BLaER1 (cell line): Measurements from ENCODE around the gene FOXP1.

Experiments
- H3K27ac ChIP-seq: shearing (Covaris generic); formaldehyde crosslinking; 2 replicates; pipeline ENCODE4 v1.8.1; 2022
- H3K27me3 ChIP-seq: shearing (Covaris generic); formaldehyde crosslinking; 2 replicates; pipeline ENCODE4 v1.8.1; 2022
- H3K36me3 ChIP-seq: shearing (Covaris generic); formaldehyde crosslinking; 2 replicates; pipeline ENCODE4 v1.8.1; 2022
- H3K4me1 ChIP-seq: shearing (Covaris generic); formaldehyde crosslinking; 2 replicates; pipeline ENCODE4 v1.8.1; 2022
- H3K4me2 ChIP-seq: shearing (Covaris generic); formaldehyde crosslinking; 2 replicates; pipeline ENCODE4 v1.8.1; 2022
- H3K4me3 ChIP-seq: shearing (Covaris generic); formaldehyde crosslinking; 2 replicates; pipeline ENCODE4 v1.8.1; 2022
- H3K9ac ChIP-seq: shearing (Covaris generic); formaldehyde crosslinking; 2 replicates; pipeline ENCODE4 v1.8.1; 2022
- H3K9me3 ChIP-seq: shearing (Covaris generic); formaldehyde crosslinking; 2 replicates; pipeline ENCODE4 v1.8.1; 2022
- H4K20me1 ChIP-seq: shearing (Covaris generic); formaldehyde crosslinking; 2 replicates; pipeline ENCODE4 v1.8.1; 2022
- Cebpa-rat ChIP-seq: shearing (Covaris generic); IDR thresholded peaks from 2 replicates; pipeline ENCODE4 v1.8.1; 2022

FOXP1 gene

GRCh38 chr3:71164881-71165280, 418.6 kb downstream of the FOXP1 start:
- no peak overlapping the region for H3K27ac ChIP-seq
- H3K9me3 ChIP-seq = peaks cover 6% of the 10 kb centered on the region; the same call in 1 of the 2 replicates
- H3K4me1 ChIP-seq = no peaks in the 10 kb centered on the region
- H3K36me3 ChIP-seq = no peaks in the 10 kb centered on the region
- no peaks in the 10 kb centered on the region for H4K20me1 ChIP-seq
- H3K4me3 ChIP-seq = no peak overlapping the region
- H3K4me2 ChIP-seq = no peak overlapping the region
- TF ChIP-seq Cebpa-rat = no peak
- H3K27me3 ChIP-seq = no peaks in the 10 kb centered on the region
- H3K9ac ChIP-seq = no peak overlapping the region

GRCh38 chr3:71163198-71163918, 420.2 kb downstream of the FOXP1 start:
- Histone ChIP-seq H3K27me3 (no peaks in the 10 kb centered on the region), H3K4me3 (no peak overlapping the region), H3K9ac (no peak overlapping the region), H3K4me1 (no peaks in the 10 kb centered on the region), H3K36me3 (no peaks in the 10 kb centered on the region), H3K9me3 (peaks cover 6% of the 10 kb centered on the region; the same call in 1 of the 2 replicates), H3K4me2 (no peak overlapping the region), H3K27ac (no peak overlapping the region), H4K20me1 (no peaks in the 10 kb centered on the region)
- no peak for TF ChIP-seq Cebpa-rat

- Histone ChIP-seq H3K36me3 (no peaks in the 10 kb centered on the region), H3K4me2 (no peak overlapping the region), H3K9ac (no peak overlapping the region), H3K27me3 (no peaks in the 10 kb centered on the region), H4K20me1 (no peaks in the 10 kb centered on the region), H3K4me1 (no peaks in the 10 kb centered on the region), H3K4me3 (no peak overlapping the region), H3K27ac (no peak overlapping the region), H3K9me3 (peaks cover 6% of the 10 kb centered on the region; the same call in 1 of the 2 replicates)
- TF ChIP-seq Cebpa-rat = no peak
Measured at GRCh38 chr3:71162221-71162620, 421.3 kb downstream of the FOXP1 start.

GRCh38 chr3:71160785-71161546, 422.6 kb downstream of the FOXP1 start:
- no peaks in the 10 kb centered on the region for H3K4me1 ChIP-seq
- no peak overlapping the region for H3K4me3 ChIP-seq
- H3K4me2 ChIP-seq = no peak overlapping the region
- H4K20me1 ChIP-seq = no peaks in the 10 kb centered on the region
- no peaks in the 10 kb centered on the region for H3K36me3 ChIP-seq
- peaks cover 6% of the 10 kb centered on the region; the same call in 1 of the 2 replicates for H3K9me3 ChIP-seq
- no peaks in the 10 kb centered on the region for H3K27me3 ChIP-seq
- TF ChIP-seq Cebpa-rat = no peak
- H3K9ac ChIP-seq = no peak overlapping the region
- H3K27ac ChIP-seq = no peak overlapping the region

- Histone ChIP-seq H3K4me2 (no peak overlapping the region), H3K4me1 (no peaks in the 10 kb centered on the region), H4K20me1 (no peaks in the 10 kb centered on the region), H3K4me3 (no peak overlapping the region), H3K9ac (no peak overlapping the region), H3K27me3 (no peaks in the 10 kb centered on the region), H3K9me3 (peaks cover 3% of the 10 kb centered on the region; the same call in 1 of the 2 replicates), H3K27ac (no peak overlapping the region), H3K36me3 (no peaks in the 10 kb centered on the region)
- no peak for TF ChIP-seq Cebpa-rat
Measured at GRCh38 chr3:71156062-71156665, 427.4 kb downstream of the FOXP1 start.

GRCh38 chr3:71154846-71155245, 428.7 kb downstream of the FOXP1 start:
- H4K20me1 ChIP-seq = no peaks in the 10 kb centered on the region
- no peaks in the 10 kb centered on the region for H3K36me3 ChIP-seq
- TF ChIP-seq Cebpa-rat = no peak
- H3K4me2 ChIP-seq = no peak overlapping the region
- H3K9me3 ChIP-seq = no peaks in the 10 kb centered on the region
- H3K27me3 ChIP-seq = no peaks in the 10 kb centered on the region
- no peak overlapping the region for H3K27ac ChIP-seq
- no peak overlapping the region for H3K9ac ChIP-seq
- no peak overlapping the region for H3K4me3 ChIP-seq
- H3K4me1 ChIP-seq = no peaks in the 10 kb centered on the region

- no peaks in the 10 kb centered on the region for H3K4me1 ChIP-seq
Measured at GRCh38 chr3:71153713-71154112, 429.8 kb downstream of the FOXP1 start.

GRCh38 chr3:71152892-71153265, 430.6 kb downstream of the FOXP1 start:
- Histone ChIP-seq H4K20me1 (no peaks in the 10 kb centered on the region), H3K9ac (no peak overlapping the region), H3K36me3 (no peaks in the 10 kb centered on the region), H3K4me3 (no peak overlapping the region), H3K27ac (no peak overlapping the region), H3K4me2 (no peak overlapping the region), H3K27me3 (no peaks in the 10 kb centered on the region), H3K9me3 (no peaks in the 10 kb centered on the region), H3K4me1 (no peaks in the 10 kb centered on the region)
- no peak for TF ChIP-seq Cebpa-rat

More at GRCh38 chr3:71153713-71154112, 429.8 kb downstream of the FOXP1 start:
- Histone ChIP-seq H3K9me3 (no peaks in the 10 kb centered on the region), H3K36me3 (no peaks in the 10 kb centered on the region), H3K4me3 (no peak overlapping the region), H3K27ac (no peak overlapping the region), H3K9ac (no peak overlapping the region), H4K20me1 (no peaks in the 10 kb centered on the region), H3K4me2 (no peak overlapping the region), H3K27me3 (no peaks in the 10 kb centered on the region)
- no peak for TF ChIP-seq Cebpa-rat

- H3K4me3 ChIP-seq = no peak overlapping the region
- no peaks in the 10 kb centered on the region for H3K9me3 ChIP-seq
- no peaks in the 10 kb centered on the region for H3K36me3 ChIP-seq
- no peaks in the 10 kb centered on the region for H4K20me1 ChIP-seq
- no peak for TF ChIP-seq Cebpa-rat
- H3K4me1 ChIP-seq = no peaks in the 10 kb centered on the region
- H3K9ac ChIP-seq = no peak overlapping the region
- H3K27ac ChIP-seq = no peak overlapping the region
- no peak overlapping the region for H3K4me2 ChIP-seq
- H3K27me3 ChIP-seq = no peaks in the 10 kb centered on the region
Measured at GRCh38 chr3:71152039-71152891, 431.3 kb downstream of the FOXP1 start.
